HL-60 (cell line): Measurements from ENCODE around the gene PTPRK.

Experiments
- GABPA ChIP-seq: IDR thresholded peaks from 2 replicates; pipeline ENCODE4 v1.6.1; 2012; ENCODE audit warnings: low read depth
- POLR2AphosphoS5 ChIP-seq: IDR thresholded peaks from 2 replicates; pipeline ENCODE4 v1.6.1; 2012; ENCODE audit warnings: low read depth
- TF ChIP-seq, protein P1 (sequence below): IDR thresholded peaks from one replicate; pipeline ENCODE4 v1.5.1; 2011; ENCODE audit warnings: low read length, control low read depth, inconsistent platforms; ENCODE audit not compliant: insufficient read depth
- TF ChIP-seq, protein P2 (sequence below): IDR thresholded peaks from 2 replicates; pipeline ENCODE4 v1.6.1; 2012; ENCODE audit warnings: low read depth; ENCODE audit not compliant: insufficient replicate concordance

DNA sequence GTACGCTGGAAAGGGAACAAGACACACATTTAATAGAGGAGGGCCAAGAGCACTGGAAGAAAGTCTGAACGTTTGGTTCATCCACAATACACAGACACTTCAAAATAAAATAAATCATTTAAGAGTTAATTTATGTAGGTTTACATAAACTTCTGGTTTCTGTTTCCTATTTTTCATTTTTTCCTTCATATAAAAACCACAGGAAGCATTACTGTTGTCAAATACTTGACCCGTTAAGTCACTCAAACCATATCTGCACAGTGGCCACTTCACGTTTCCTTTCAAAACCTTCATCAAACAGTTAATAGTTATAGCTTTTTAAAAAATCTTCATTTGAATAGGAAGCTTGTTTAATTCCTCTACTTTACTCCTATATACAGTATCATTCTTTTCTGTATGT, 361.9 kb downstream of the PTPRK start:
- TF ChIP-seq POLR2AphosphoS5 (no peak), GABPA (no peak)
- TF ChIP-seq, protein P1, sequence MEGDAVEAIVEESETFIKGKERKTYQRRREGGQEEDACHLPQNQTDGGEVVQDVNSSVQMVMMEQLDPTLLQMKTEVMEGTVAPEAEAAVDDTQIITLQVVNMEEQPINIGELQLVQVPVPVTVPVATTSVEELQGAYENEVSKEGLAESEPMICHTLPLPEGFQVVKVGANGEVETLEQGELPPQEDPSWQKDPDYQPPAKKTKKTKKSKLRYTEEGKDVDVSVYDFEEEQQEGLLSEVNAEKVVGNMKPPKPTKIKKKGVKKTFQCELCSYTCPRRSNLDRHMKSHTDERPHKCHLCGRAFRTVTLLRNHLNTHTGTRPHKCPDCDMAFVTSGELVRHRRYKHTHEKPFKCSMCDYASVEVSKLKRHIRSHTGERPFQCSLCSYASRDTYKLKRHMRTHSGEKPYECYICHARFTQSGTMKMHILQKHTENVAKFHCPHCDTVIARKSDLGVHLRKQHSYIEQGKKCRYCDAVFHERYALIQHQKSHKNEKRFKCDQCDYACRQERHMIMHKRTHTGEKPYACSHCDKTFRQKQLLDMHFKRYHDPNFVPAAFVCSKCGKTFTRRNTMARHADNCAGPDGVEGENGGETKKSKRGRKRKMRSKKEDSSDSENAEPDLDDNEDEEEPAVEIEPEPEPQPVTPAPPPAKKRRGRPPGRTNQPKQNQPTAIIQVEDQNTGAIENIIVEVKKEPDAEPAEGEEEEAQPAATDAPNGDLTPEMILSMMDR: no peak
- TF ChIP-seq, protein P2, sequence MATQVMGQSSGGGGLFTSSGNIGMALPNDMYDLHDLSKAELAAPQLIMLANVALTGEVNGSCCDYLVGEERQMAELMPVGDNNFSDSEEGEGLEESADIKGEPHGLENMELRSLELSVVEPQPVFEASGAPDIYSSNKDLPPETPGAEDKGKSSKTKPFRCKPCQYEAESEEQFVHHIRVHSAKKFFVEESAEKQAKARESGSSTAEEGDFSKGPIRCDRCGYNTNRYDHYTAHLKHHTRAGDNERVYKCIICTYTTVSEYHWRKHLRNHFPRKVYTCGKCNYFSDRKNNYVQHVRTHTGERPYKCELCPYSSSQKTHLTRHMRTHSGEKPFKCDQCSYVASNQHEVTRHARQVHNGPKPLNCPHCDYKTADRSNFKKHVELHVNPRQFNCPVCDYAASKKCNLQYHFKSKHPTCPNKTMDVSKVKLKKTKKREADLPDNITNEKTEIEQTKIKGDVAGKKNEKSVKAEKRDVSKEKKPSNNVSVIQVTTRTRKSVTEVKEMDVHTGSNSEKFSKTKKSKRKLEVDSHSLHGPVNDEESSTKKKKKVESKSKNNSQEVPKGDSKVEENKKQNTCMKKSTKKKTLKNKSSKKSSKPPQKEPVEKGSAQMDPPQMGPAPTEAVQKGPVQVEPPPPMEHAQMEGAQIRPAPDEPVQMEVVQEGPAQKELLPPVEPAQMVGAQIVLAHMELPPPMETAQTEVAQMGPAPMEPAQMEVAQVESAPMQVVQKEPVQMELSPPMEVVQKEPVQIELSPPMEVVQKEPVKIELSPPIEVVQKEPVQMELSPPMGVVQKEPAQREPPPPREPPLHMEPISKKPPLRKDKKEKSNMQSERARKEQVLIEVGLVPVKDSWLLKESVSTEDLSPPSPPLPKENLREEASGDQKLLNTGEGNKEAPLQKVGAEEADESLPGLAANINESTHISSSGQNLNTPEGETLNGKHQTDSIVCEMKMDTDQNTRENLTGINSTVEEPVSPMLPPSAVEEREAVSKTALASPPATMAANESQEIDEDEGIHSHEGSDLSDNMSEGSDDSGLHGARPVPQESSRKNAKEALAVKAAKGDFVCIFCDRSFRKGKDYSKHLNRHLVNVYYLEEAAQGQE: no peak
